H1 (cell line): Measurements from ENCODE around the gene PLEKHA4. TPM values are rescaled to one million over a fixed set of nuclear protein-coding genes. Genes with fewer than 3 reads are reported as not detected.

ENCODE experiments used
- BCL11A ChIP-seq, 2 experiments: IDR thresholded peaks; one replicate each; pipeline ENCODE4 v1.6.1; 2011; ENCODE audit warnings: low read depth in 2 of 2, low read length in 2 of 2, mild to moderate bottlenecking in 2 of 2
- CHD1 ChIP-seq: IDR thresholded peaks from 2 replicates; pipeline ENCODE4 v1.6.1; 2012; ENCODE audit warnings: low read depth, low read length, improper control_type of control experiment
- KDM1A ChIP-seq: fragments of 200-600, 300-600 bp; sonication (generic); IDR thresholded peaks from 2 replicates; pipeline ENCODE4 v1.7.1; 2016; ENCODE audit warnings: mild to moderate bottlenecking, low read length, borderline replicate concordance
- KDM4A ChIP-seq: IDR thresholded peaks from one replicate; pipeline ENCODE4 v1.7.1; 2012; ENCODE audit warnings: low read depth, mild to moderate bottlenecking, moderate library complexity, low read length, inconsistent platforms; ENCODE audit not compliant: severe bottlenecking
- SIX5 ChIP-seq: IDR thresholded peaks from 2 replicates; pipeline ENCODE4 v1.6.1; 2011; ENCODE audit warnings: mild to moderate bottlenecking, low read depth, low read length
- SP4 ChIP-seq: IDR thresholded peaks from 2 replicates; pipeline ENCODE4 v1.6.1; 2012; ENCODE audit warnings: low read length, inconsistent platforms
- TBP ChIP-seq: IDR thresholded peaks from 2 replicates; pipeline ENCODE4 v1.6.1; 2011; ENCODE audit warnings: low read depth, low read length, improper control_type of control experiment
- polyA plus RNA-seq, 7 experiments: library from polyadenylated mRNA; depleted of rRNA in 3 of 7; stranded (reverse) in 5 of 7; unstranded in 2 of 7; fragments of >200 nt in 5 of 7; fragments of 200-250 nt in 2 of 7; gene quantifications; 1 replicate in 5 of 7; 2 replicates in 1 of 7; 4 replicates in 1 of 7; pipeline versions ENCODE4 v1.2.1 to v1.2.3, GENCODE V29; 2011 to 2013; ENCODE audit warnings: missing spikeins in 2 of 7, mixed read lengths in 2 of 7
- total RNA-seq: library from RNA; stranded (reverse); fragmentation: NEBNext Ultra II Directional; extraction: Animal tissue kit (Norgen Biotek cat#: 25700); gene quantifications from 2 replicates; pipeline ENCODE4 v1.2.1, GENCODE V29; 2021

Gene PLEKHA4
- total and polyA plus RNA-seq, 2 of the 8 experiments (the other 6 are each of a cell fraction or from before 2014, with no cell fraction given) = 8.2 to 18.0 TPM

- TF ChIP-seq TBP = no peak
- no peak for TF ChIP-seq KDM4A
- TF ChIP-seq SP4 = no peak
- TF ChIP-seq KDM1A = no peak
- TF ChIP-seq BCL11A (IDR thresholded peaks at IDR 0.05; ENCODE audit: low read depth in 2 of 2, low read length in 2 of 2) = no peak
- no peak for TF ChIP-seq CHD1
- no peak for TF ChIP-seq SIX5
Observed at GRCh38 chr19:48873476-48874302, 5.3 kb upstream of the PLEKHA4 start (continued).
